GM10248 (cell line): ENCODE results near the gene KLK12.

Experiments
- CTCF ChIA-PET: fragments of 300-600 bp; sonication (Branson Sonifier 250); formaldehyde crosslinking; extraction: SDS; loops from one replicate; lab custom pipeline; 2021; ENCODE audit warnings: antibody characterized with exemption; lab: Yijun Ruan, JAX
- POLR2A ChIA-PET: fragments of 350-650 bp; sonication (Branson Sonifier 250); formaldehyde crosslinking; extraction: SDS; loops from one replicate; lab custom pipeline; 2020; ENCODE audit warnings: antibody characterized with exemption; lab: Yijun Ruan, JAX
- DNase-seq: peaks from one replicate; pipeline ENCODE4 v3.0.0; 2012; ENCODE audit errors: extremely low spot score
- CTCF ChIP-seq: IDR thresholded peaks from 2 replicates; pipeline ENCODE4 v1.5.1; 2012; ENCODE audit warnings: mild to moderate bottlenecking, low read depth; ENCODE audit errors: extremely low read depth, missing control alignments, control extremely low read depth

Gene KLK12

GRCh38 chr19:51015691-51016267 lies 19.0 kb downstream of the KLK12 start:
- POLR2A ChIA-PET: no interaction called here
- no peak for DNase-seq
- CTCF ChIA-PET: interaction anchor here (1.0 to 1.1 kb wide), 2 partner anchors 81 to 459 kb away, joined by 3 read pairs; no protein-coding TSS in a partner anchor
- no peak for TF ChIP-seq CTCF

- POLR2A ChIA-PET: no interaction called here
- TF ChIP-seq CTCF: no peak
- no peak for DNase-seq
- CTCF ChIA-PET: no interaction called here
These were observed 20.6 kb downstream of the KLK12 start for GRCh38 chr19:51014242-51014641.

GRCh38 chr19:51012661-51013190 lies 22.1 kb downstream of the KLK12 start:
- POLR2A ChIA-PET: no interaction called here

GRCh38 chr19:51010066-51010795 lies 24.6 kb downstream of the KLK12 start:
- ChIA-PET POLR2A (no interaction called here), CTCF (no interaction called here)
- no peak for TF ChIP-seq CTCF
- no peak for DNase-seq

More at GRCh38 chr19:51012661-51013190, 22.1 kb downstream of the KLK12 start:
- TF ChIP-seq CTCF: no peak
- no peak for DNase-seq
- CTCF ChIA-PET: no interaction called here

GRCh38 chr19:51009061-51009891 lies 25.5 kb downstream of the KLK12 start:
- CTCF ChIA-PET: no interaction called here
- POLR2A ChIA-PET: no interaction called here
- TF ChIP-seq CTCF: no peak
- no peak for DNase-seq

GRCh38 chr19:51007488-51007887 lies 27.3 kb downstream of the KLK12 start:
- TF ChIP-seq CTCF: no peak
- ChIA-PET CTCF (no interaction called here), POLR2A (no interaction called here)
- no peak for DNase-seq
